HepG2 (cell line): ENCODE data around the gene MAPK4. TPM values are rescaled to one million over a fixed set of nuclear protein-coding genes. Genes with fewer than 3 reads are reported as not detected.

ENCODE experiments used
- ATAC-seq: fragments of 200-7000 bp; cut with Tn5 transposase; 3 replicates; pipeline ENCODE4 v1.9.1; 2020; ENCODE audit warnings: mild to moderate bottlenecking, moderate library complexity
- BruUV-seq: library from RNA; stranded (reverse); fragments of 400-500 nt; replicated peaks from 2 replicates; lab custom pipeline; 2021; lab: Mats Ljungman, UMichigan
- CTCF ChIA-PET: fragments of 300-600 bp; formaldehyde crosslinking; extraction: SDS; loops from one replicate; lab custom pipeline; 2021; ENCODE audit warnings: low total read pairs, inconsistent platforms, low intra/inter-chr PET ratio; lab: Yijun Ruan, JAX
- POLR2A ChIA-PET: fragments of 350-600 bp; sonication (Branson Sonifier 250); formaldehyde crosslinking; loops from one replicate; lab custom pipeline; 2020; ENCODE audit warnings: antibody characterized with exemption, inconsistent platforms; lab: Yijun Ruan, JAX
- DNase-seq: peaks from one replicate; pipeline ENCODE4 v3.0.0-alpha.2; 2015; ENCODE audit warnings: low spot score
- FAIRE-seq: peaks from 3 replicates; lab custom pipeline; 2011; peaks lifted over from hg19 to GRCh38; lab: Jason Lieb, UNC
- H2AFZ ChIP-seq: one replicate; pipeline ENCODE4 v1.6.1; 2011; ENCODE audit warnings: low read length, inconsistent platforms
- H3K27ac ChIP-seq: fragments of 300-600 bp; 3 replicates; pipeline ENCODE4 v1.8.0; 2011; ENCODE audit warnings: mixed run types, mild to moderate bottlenecking, mixed read lengths, low read length, inconsistent platforms; ENCODE audit not compliant: insufficient read depth; ENCODE audit errors: extremely low read length
- H3K27me3 ChIP-seq, 2 experiments: fragments of 200-600 bp in 1 of 2; 2 replicates in 1 of 2; 3 replicates in 1 of 2; pipeline versions ENCODE4 v1.6.0 to v1.8.0; 2011; ENCODE audit warnings: low read length in 2 of 2, mild to moderate bottlenecking in 2 of 2, moderate library complexity in 2 of 2, inconsistent platforms in 1 of 2; ENCODE audit not compliant: insufficient read depth in 2 of 2, control insufficient read depth in 1 of 2
- H3K36me3 ChIP-seq, 2 experiments: fragments of 200-600 bp in 1 of 2; replicated peaks in 1 of 2; 2 replicates in 1 of 2; 3 replicates in 1 of 2; pipeline versions ENCODE4 v1.5.1 to v1.8.0; 2011; ENCODE audit warnings: low read length in 2 of 2, inconsistent platforms in 1 of 2; ENCODE audit not compliant: insufficient read depth in 2 of 2, control insufficient read depth in 1 of 2
- H3K4me1 ChIP-seq: 2 replicates; pipeline ENCODE4 v1.5.1; 2012; ENCODE audit warnings: low read length, inconsistent platforms; ENCODE audit not compliant: insufficient read depth
- H3K4me2 ChIP-seq: 2 replicates; pipeline ENCODE4 v1.6.0; 2011; ENCODE audit warnings: low read depth, low read length, inconsistent platforms
- H3K4me3 ChIP-seq, 3 experiments: fragments of 200-600 bp in 1 of 3; sonication (generic), shearing (Covaris generic) in 1 of 3; replicated peaks in 1 of 3; 2 replicates each; pipeline ENCODE4 v1.5.1; 2011 to 2016; ENCODE audit warnings: low read length in 3 of 3, inconsistent platforms in 2 of 3, low read depth in 2 of 3, mild to moderate bottlenecking in 2 of 3, control low read depth in 1 of 3, mixed read lengths in 1 of 3; ENCODE audit not compliant: insufficient read depth in 1 of 3
- H3K79me2 ChIP-seq: one replicate; pipeline ENCODE4 v1.6.1; 2011; ENCODE audit warnings: low read length, inconsistent platforms; ENCODE audit not compliant: insufficient read depth
- H3K9ac ChIP-seq: 2 replicates; pipeline ENCODE4 v1.6.0; 2011; ENCODE audit warnings: mild to moderate bottlenecking, low read depth, low read length, inconsistent platforms; ENCODE audit not compliant: insufficient read depth
- H3K9me3 ChIP-seq: 2 replicates; pipeline ENCODE4 v1.5.1; 2012; ENCODE audit warnings: mild to moderate bottlenecking, low read length
- H4K20me1 ChIP-seq: 2 replicates; pipeline ENCODE4 v1.6.0; 2011; ENCODE audit warnings: inconsistent platforms, mild to moderate bottlenecking, low read length, moderate library complexity; ENCODE audit not compliant: insufficient read depth
- ARNT ChIP-seq: fragments of 450-650 bp; IDR thresholded peaks from 2 replicates; pipeline ENCODE4 v1.6.1; 2017
- CHD2 ChIP-seq: IDR thresholded peaks from 2 replicates; pipeline ENCODE4 v1.6.1; 2011; ENCODE audit warnings: low read depth, low read length, improper control_type of control experiment
- CREB1 ChIP-seq, 2 experiments: fragments of 450-650 bp in 1 of 2; IDR thresholded peaks; 2 replicates each; pipeline ENCODE4 v1.6.1; 2016 to 2017; ENCODE audit warnings: control low read depth in 1 of 2, mild to moderate bottlenecking in 1 of 2, missing compliant biosample characterization in 1 of 2, missing genetic modification characterization in 1 of 2
- CREB3 ChIP-seq: sonication (generic); formaldehyde crosslinking; IDR thresholded peaks from 2 replicates; pipeline ENCODE4 v1.5.0; 2020; ENCODE audit warnings: missing genetic modification reagents
- DBP ChIP-seq: sonication (generic); formaldehyde crosslinking; IDR thresholded peaks from 2 replicates; pipeline ENCODE4 v1.4.0; 2020; ENCODE audit warnings: missing genetic modification reagents; ENCODE audit errors: not compliant biosample characterization
- HDAC6 ChIP-seq: fragments of 200-600 bp; sonication (generic); IDR thresholded peaks from 2 replicates; pipeline ENCODE4 v1.7.0; 2017; ENCODE audit warnings: mild to moderate bottlenecking, antibody characterized with exemption, low read length, low read depth
- HOXA5 ChIP-seq: sonication (generic); formaldehyde crosslinking; IDR thresholded peaks from 2 replicates; pipeline ENCODE4 v1.4.0; 2020; ENCODE audit warnings: missing genetic modification reagents
- NCOA5 ChIP-seq: sonication (generic); formaldehyde crosslinking; IDR thresholded peaks from 2 replicates; pipeline ENCODE4 v1.4.0; 2020; ENCODE audit warnings: missing genetic modification reagents
- NKX3-1 ChIP-seq: sonication (generic); formaldehyde crosslinking; IDR thresholded peaks from 2 replicates; pipeline ENCODE4 v1.5.0; 2020; ENCODE audit warnings: missing genetic modification reagents
- PAXIP1 ChIP-seq: sonication (generic); formaldehyde crosslinking; conservative IDR thresholded peaks from 2 replicates; pipeline ENCODE4 v1.4.0; 2020; ENCODE audit warnings: mild to moderate bottlenecking, missing genetic modification reagents, moderate library complexity
- RBM22 ChIP-seq: fragments of 200-400 bp; formaldehyde crosslinking; optimal IDR thresholded peaks from 2 replicates; pipeline ENCODE3; 2017; ENCODE audit warnings: mild to moderate bottlenecking, low read length, moderate library complexity
- ZBTB8A ChIP-seq: sonication (generic); formaldehyde crosslinking; IDR thresholded peaks from 2 replicates; pipeline ENCODE4 v1.4.0; 2020; ENCODE audit warnings: mild to moderate bottlenecking, low read depth, missing genetic modification reagents, borderline replicate concordance
- ZNF281 ChIP-seq: sonication (generic); formaldehyde crosslinking; IDR thresholded peaks from 2 replicates; pipeline ENCODE4 v1.4.0; 2020; ENCODE audit warnings: missing genetic modification reagents, borderline replicate concordance
- WGBS: methylation state at CpG from one replicate; pipeline ENCODE4 v1.1.6; 2017; ENCODE audit warnings: low lambda C conversion rate; 5-methylcytosine and 5-hydroxymethylcytosine counted together
- in situ Hi-C: cut with HindIII; loops from 2 replicates; pipeline ENCODE4 v1.10.0; 2017; ENCODE audit warnings: low pct_unique_long_range_greater_than_20kb; ENCODE audit not compliant: extremely low pct_ligation_motif_present
- intact Hi-C: fragments of 100-400 bp; cut with micrococcal nuclease; formaldehyde crosslinking; loops from one replicate; pipeline ENCODE4 v1.10.0; 2022; ENCODE audit not compliant: unreplicated experiment
- polyA plus RNA-seq, 8 experiments: library from polyadenylated mRNA; depleted of rRNA in 3 of 8; stranded (reverse) in 7 of 8; unstranded in 1 of 8; fragments of >200 nt; fragmentation: Illumina TruSeq in 4 of 8; extraction: Trizol in 4 of 8; gene quantifications; 2 replicates each; pipeline versions ENCODE4 v1.2.1 to v1.2.3, GENCODE V29; 2011 to 2016; ENCODE audit warnings: low read depth in 4 of 8, missing spikeins in 1 of 8, mixed read lengths in 1 of 8; ENCODE audit not compliant: insufficient read depth in 1 of 8
- total RNA-seq, 5 experiments: library from RNA; depleted of rRNA; stranded (reverse); fragments of >200 nt; fragmentation: Illumina TruSeq; extraction: Trizol; gene quantifications; 2 replicates each; pipeline ENCODE4 v1.2.3, GENCODE V29; 2016; ENCODE audit warnings: low read depth in 1 of 5

Gene MAPK4
- total and polyA plus RNA-seq, 2 of the 13 experiments (the other 11 are each of a cell fraction or from before 2014, with no cell fraction given) = not detected

- H3K27ac ChIP-seq = no peak overlapping the region
- no peaks in the 10 kb centered on the region for H3K79me2 ChIP-seq
Measured at GRCh38 chr18:50594012-50594411, 34.1 kb downstream of the MAPK4 start.

More at GRCh38 chr18:50594012-50594411, 34.1 kb downstream of the MAPK4 start:
- intact Hi-C loops = no loop called here
- Histone ChIP-seq H3K4me2 (no peak overlapping the region), H3K9ac (no peak overlapping the region), H2AFZ (no peak overlapping the region), H3K27me3 (no peaks in the 10 kb centered on the region; a peak in 1 of 5 replicates), H3K36me3 (no peaks in the 10 kb centered on the region), H4K20me1 (no peaks in the 10 kb centered on the region), H3K4me3 (no peak overlapping the region), H3K9me3 (no peaks in the 10 kb centered on the region), H3K4me1 (no peaks in the 10 kb centered on the region)
- WGBS = 93% methylated on average over 5 of the region's 5 CpGs
- ATAC-seq (no peak), DNase-seq (no peak), FAIRE-seq (no peak)
- ChIA-PET POLR2A (no interaction called here), CTCF (no interaction called here)
- in situ Hi-C loops = no loop called here
- BruUV-seq = no TSS peak
- TF ChIP-seq ZNF281 (CRISPR knock-in tag) (no peak), CREB1 (IDR thresholded peaks at IDR 0.05) (no peak), CREB1 (CRISPR knock-in tag; IDR thresholded peaks at IDR 0.05) (no peak), PAXIP1 (CRISPR knock-in tag) (no peak), RBM22 (no peak), HOXA5 (CRISPR knock-in tag) (no peak), CHD2 (no peak), HDAC6 (no peak), ARNT (no peak), CREB3 (no peak), ZBTB8A (CRISPR knock-in tag) (no peak), NCOA5 (CRISPR knock-in tag) (no peak), NKX3-1 (CRISPR knock-in tag) (no peak), DBP (no peak)
